Head of caudate nucleus (tissue), 42 donors: ENCODE results near the gene OR5B12.
"Not testable (repeated sequence)": the region's sequence is repeated elsewhere in the genome, so short reads cannot be mapped to it uniquely, and the experiment has no call there.

Experiments used
- DNase-seq, 42 donors: peaks; one replicate each; pipeline versions ENCODE4 v3.0.0 to v3.0.0-alpha.2; 2020 to 2021; ENCODE audit warnings: mixed read lengths in 7 of 42
- intact Hi-C: fragments of 100-400 bp; cut with DNase I; formaldehyde crosslinking; loops from one replicate; pipeline ENCODE4 v1.15.0; 2022

OR5B12 gene

DNA sequence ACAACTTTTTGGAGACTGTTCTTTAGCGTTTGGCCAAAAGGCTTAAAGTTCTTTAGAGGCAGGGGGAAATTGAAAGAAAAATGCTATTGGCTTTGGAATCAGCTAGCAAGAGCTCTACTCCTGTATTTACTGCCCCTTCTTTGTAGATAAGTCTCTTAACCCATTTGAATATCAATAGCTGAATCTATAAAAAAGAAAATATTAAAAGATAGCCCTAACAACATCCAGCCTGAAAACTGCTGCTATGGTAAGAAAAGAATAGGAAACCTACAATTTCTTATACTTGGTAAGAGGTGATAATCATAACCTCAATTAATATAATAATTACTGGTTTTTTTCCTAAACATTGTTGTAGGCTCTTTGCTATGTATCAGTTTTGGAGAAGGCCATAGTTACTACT is at the start of gene OR5B12:
Gene OR5B12 (minus strand): TSS at position 101 of the 400 bp plus-strand sequence. CDS start 2,085 bp downstream, outside the sequence.
- intact Hi-C loops, result no loop called here
- no peak for DNase-seq

DNA sequence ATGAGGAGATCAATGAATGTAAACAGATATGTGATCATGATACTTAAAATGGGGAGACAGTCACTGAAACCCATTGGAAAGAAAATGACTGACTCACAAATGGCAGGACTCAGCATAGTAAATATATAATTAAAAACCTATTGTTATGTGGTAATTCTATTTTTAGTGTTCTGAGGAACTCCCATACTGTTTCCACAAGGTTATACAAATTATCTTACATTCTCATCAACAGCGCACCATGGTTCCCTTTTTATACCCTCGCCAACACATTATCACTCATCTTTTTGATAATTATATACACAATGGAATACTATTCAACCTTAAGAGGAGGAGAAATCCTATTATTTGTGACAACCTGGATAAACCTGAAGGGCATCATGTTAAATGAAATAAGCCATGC is 48.8 kb upstream of the OR5B12 start:
- intact Hi-C loops, result no loop called here
- DNase-seq, result no peak

GRCh38 chr11:58487170-58487569 is 45.1 kb upstream of the OR5B12 start:
- no peak for DNase-seq
- intact Hi-C loops, result no loop called here

GRCh38 chr11:58485961-58486360 is 43.9 kb upstream of the OR5B12 start:
- intact Hi-C loops, result no loop called here
- no peak for DNase-seq

GRCh38 chr11:58471892-58472291 is 29.9 kb upstream of the OR5B12 start:
- intact Hi-C loops, result no loop called here

DNA sequence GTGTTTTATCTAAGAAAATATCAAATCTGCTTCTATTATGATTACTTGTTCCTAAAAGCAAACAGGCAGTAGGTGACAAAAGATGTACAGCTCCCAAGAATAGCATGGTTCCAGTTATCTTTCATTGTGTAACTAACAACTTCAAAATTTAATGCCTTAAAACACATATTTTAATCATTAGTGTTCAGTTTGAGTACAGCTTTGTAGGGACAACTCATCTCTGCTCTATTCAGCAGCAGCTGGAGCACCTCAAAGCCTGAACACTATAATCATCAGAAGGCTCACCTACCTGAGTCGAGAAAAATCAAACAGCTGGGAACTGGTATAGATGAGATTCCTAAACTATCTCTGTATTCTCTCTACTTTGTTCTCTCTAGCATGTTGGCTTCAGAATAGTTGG is 24.3 kb upstream of the OR5B12 start:
- intact Hi-C loops, result no loop called here
- DNase-seq, result no peak

More at GRCh38 chr11:58471892-58472291, 29.9 kb upstream of the OR5B12 start:
- DNase-seq, result no peak

GRCh38 chr11:58465690-58466089 is 23.7 kb upstream of the OR5B12 start:
- DNase-seq, result no peak
- intact Hi-C loops, result no loop called here

DNA sequence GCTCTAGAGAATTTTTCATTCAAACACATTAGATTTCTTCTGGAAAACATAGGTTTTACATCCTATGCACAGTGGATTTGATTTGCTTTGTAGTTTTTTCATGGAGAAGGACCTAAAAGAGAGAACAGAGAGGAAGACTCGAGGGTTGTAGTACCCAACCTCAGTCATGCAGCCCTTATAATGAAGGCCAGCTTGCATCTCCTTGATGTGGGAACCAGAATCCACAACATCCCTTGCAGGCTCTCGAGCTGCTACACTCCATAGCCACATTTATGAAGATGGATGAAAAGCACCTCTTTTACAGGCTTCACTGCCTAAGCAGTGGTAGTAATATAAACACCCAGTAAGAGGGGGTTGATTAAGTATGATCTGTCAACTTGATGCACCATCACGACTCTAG is 9.5 kb upstream of the OR5B12 start:
- intact Hi-C loops, result no loop called here
- no peak for DNase-seq

- no peak for DNase-seq
- intact Hi-C loops, result no loop called here
Observed at GRCh38 chr11:58446294-58446693, 4.3 kb upstream of the OR5B12 start.

GRCh38 chr11:58444300-58444699 is 2.3 kb upstream of the OR5B12 start:
- DNase-seq, result no peak
- intact Hi-C loops, result no loop called here

- DNase-seq, result no peak
- intact Hi-C loops, result no loop called here
Observed at GRCh38 chr11:58438486-58438885, 3.5 kb downstream of the OR5B12 start.

GRCh38 chr11:58434217-58434616 is 7.8 kb downstream of the OR5B12 start:
- intact Hi-C loops, result no loop called here
- DNase-seq, result no peak

DNA sequence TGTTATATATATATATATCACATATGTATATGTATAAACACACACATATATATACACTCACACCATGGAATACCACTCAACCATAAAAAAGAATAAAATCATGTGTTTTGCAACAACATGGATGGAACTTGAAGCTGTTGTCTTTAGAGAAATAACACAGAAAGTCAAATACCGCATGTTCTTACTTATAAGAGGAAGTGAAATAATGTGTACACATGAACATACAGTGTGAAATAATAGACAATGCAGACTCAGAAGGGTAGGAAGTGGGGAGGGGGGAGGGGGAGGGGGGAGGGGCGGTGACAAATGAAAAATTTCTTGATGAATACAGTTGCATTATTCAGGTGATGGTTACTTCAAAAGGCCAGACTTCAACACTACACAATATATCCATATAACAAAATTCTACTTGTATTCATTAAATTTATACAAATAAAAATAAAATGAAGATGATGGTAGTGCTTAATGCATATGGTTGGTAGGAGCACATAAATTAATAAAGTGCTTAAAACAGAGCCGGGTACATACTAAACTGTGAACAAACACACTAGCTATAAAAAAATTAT is 8.3 kb downstream of the OR5B12 start:
- no peak for DNase-seq

GRCh38 chr11:58429273-58429672 is 12.8 kb downstream of the OR5B12 start:
- no peak for DNase-seq
- intact Hi-C loops, result no loop called here

More for the DNA sequence above, 8.3 kb downstream of the OR5B12 start:
- intact Hi-C loops, result no loop called here

DNA sequence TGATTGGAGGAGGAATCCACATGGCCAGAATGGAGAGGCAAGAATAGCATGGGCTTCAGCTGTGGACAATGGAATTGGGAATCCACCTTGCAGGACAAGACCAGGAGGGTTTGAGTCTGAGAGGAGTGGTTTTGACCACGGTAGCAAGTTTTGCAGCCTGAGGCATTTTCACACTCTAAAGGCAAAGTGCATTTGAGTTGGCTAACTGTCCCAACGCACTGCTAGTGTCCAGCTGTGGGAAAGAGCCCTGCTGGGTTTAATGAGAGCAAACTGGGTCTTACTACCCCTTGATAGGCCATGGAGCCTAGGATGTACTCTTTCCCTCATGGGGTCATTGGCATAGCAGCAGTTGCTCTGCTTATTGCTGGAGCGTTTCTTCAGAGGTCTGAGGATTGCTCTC is 14.0 kb downstream of the OR5B12 start, which contains the start of gene OR5B2:
Gene OR5B2 (minus strand): TSS at position 101 of the 400 bp plus-strand sequence. CDS start 4,860 bp downstream, outside the sequence.
- intact Hi-C loops, result no loop called here
- DNase-seq, result no peak

GRCh38 chr11:58406774-58407173 is 35.3 kb downstream of the OR5B12 start, which contains the start of gene OR5B3:
TSS of gene OR5B3 (minus strand) at chr11:58406874. CDS start at chr11:58403409, 3,465 bp downstream.
- intact Hi-C loops, result no loop called here

GRCh38 chr11:58399622-58400021 is 42.4 kb downstream of the OR5B12 start:
- intact Hi-C loops, DNase-seq: not testable (repeated sequence)

More at GRCh38 chr11:58406774-58407173, 35.3 kb downstream of the OR5B12 start, which contains the start of gene OR5B3:
- DNase-seq, result no peak

GRCh38 chr11:58395581-58395980 is 46.5 kb downstream of the OR5B12 start:
- intact Hi-C loops, result no loop called here

DNA sequence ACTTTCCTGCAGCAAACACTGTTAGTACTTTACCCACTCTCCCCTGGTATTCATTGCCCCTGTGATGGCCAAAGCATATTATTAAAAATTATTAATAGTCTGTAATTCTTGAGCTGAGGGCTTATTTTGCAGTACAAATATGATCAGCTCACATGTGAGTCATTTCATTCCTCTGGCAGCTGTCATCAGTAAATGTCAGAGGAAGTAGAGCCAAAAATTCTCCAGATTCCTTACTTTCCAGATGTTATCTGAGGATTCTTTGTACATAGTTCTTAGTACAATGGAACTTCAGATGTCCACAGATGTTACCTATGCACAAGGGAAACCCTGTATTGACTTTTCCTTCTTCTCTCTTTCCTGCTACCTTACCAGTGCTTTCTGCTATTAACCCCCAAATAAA is 47.8 kb downstream of the OR5B12 start:
- DNase-seq, result no peak
- intact Hi-C loops, result no loop called here

More at GRCh38 chr11:58395581-58395980, 46.5 kb downstream of the OR5B12 start:
- no peak for DNase-seq

DNA sequence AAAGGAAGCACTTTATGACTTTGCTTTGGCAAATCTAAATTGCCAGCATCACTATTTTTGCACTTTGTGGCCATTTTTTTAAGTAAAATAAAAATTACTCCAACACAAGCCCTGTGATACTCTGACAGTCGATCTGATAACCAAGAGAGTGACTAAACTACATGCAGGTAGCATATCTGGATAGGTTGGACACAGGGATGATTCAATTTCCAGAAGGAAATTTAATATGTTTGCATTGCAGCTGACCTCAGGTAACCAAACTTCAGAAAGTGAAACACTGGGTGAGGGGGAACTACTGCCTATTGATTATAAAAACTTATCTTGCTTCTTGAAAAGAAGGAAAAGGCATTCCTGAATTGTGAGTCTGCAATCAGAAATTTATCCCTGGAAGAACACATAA is 49.3 kb downstream of the OR5B12 start:
- intact Hi-C loops, result no loop called here
- DNase-seq, result no peak

DNA sequence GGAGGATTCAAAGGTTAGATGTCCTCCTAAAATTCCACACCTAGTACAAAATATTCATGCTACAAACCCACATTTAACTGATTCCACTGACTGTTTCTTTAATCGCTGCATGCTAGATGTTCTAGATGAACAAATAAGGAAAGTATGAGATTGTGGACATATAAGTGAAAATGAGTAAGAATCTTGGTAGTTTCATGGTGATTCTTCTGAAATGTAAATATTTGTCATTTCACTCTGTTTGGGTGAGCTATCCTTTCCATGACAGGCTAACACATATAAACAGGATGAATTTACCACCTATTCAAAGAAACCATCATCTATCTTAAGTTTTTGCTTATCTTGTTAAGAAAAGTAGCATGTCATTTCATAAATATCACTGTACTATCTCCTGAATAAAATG is 50.2 kb downstream of the OR5B12 start:
- intact Hi-C loops, result no loop called here
- DNase-seq, result no peak
